GM19328 (cell line): ENCODE results near the gene LRP6.
"Not testable (repeated sequence)": the region's sequence is repeated elsewhere in the genome, so short reads cannot be mapped to it uniquely, and the experiment has no call there.

Experiments
- ATAC-seq: cut with Tn5 transposase; IDR thresholded peaks from one replicate; pipeline ENCODE4 v1.9.1; 2021; ENCODE audit warnings: mild to moderate bottlenecking, moderate library complexity; ENCODE audit not compliant: unreplicated experiment

Gene LRP6

DNA sequence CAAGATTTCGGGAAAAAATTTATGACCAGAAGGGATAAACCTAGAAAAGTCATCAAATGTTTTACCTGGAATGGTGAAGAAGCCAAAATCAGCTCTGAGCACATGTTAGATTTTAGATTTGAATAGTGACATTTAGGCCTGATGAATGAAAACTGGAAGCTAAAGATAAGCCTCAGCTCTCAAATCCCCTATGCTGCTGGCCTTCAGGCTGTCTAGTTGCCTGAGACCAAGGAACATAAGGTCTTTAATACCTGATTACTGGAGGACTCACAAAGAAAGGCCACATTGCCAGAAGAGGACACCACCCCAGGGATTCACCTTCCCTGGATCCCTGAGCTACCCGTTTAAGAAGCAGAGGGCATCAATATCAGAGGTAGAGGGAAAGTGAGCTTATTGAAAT, 139.5 kb downstream of the LRP6 start:
- ATAC-seq: no peak

DNA sequence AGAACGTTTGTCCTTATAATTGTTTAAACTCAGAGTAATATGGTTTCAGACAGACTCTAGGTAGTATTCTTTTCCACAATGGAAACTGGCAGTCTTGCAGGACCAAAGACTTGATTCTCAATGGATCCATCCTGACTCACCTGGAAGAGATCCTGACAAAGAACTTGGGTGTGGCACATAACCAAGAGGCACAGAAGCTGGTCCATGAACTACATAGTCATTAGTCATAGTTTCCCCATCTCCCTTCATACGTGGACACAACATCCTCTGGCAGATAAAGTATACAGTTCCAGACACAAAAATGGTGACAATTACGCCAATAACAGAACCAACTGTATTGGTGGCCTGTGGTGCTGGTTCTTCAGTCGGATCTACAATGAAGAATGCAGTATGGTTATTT, 140.3 kb downstream of the LRP6 start:
- no peak for ATAC-seq

DNA sequence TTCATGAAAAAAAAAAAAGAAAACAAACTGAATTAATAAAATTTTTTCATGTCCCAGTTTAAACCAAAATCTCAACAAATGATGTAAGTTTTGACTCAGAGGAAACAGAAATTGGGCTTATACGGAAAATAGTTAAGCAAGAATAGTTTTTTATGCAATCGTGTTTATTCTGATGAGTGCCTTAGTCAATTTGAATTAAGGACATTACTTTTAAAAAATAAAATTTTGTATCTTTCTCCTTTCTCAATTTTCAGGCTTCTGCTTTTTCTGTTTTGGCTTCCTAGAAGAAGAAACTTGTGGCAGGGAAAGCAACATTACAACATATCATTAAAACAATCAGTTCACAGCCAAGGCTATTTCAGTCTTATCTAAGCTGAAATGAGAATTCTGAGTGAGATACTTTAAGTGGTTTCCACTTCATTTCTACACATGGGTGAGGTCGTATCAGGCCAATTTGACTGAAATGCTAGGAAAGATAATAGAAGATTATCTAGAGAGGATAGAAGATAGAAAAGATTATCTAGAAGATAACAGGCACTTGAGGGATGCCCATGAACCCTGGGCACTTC, 143.7 kb downstream of the LRP6 start:
- ATAC-seq: no peak

DNA sequence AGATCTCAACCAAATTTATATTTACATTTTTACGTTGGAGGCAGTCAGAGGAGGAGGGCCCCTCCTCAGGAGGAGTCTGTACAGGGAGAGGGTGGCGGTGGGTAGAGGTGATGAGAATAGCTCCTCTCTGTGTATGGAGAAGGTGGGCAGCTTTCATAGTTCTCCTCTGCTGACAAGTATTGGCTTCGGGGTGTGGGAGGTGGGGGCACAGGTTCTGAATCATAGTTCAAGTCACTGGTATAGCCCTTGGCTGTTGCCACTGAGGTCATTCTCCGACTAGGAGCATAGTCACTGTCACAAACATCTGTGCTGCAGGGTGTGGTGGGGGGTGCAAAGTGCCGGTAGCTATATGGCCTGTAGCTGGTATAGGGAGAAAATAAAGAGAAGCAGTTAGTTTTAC, 145.8 kb downstream of the LRP6 start:
- ATAC-seq: no peak

DNA sequence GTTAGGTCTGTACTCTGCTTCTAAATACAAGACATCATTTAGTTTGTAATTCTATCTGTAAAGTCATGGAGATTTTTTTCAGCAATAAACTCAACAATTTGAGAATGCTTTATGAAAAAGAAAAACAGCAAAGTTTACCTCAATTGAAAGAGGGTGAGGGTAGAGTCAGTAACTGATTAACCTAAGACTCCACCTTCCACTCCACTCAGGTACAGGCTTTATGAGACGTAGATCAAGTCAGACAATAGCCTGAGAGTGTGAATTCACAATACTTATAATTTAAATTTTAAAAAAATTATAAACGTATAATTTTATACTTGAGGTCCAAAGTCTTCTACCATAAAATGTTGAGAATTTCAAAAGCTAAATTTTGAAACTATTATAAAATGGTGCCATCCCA, 150.2 kb downstream of the LRP6 start:
- ATAC-seq: no peak

DNA sequence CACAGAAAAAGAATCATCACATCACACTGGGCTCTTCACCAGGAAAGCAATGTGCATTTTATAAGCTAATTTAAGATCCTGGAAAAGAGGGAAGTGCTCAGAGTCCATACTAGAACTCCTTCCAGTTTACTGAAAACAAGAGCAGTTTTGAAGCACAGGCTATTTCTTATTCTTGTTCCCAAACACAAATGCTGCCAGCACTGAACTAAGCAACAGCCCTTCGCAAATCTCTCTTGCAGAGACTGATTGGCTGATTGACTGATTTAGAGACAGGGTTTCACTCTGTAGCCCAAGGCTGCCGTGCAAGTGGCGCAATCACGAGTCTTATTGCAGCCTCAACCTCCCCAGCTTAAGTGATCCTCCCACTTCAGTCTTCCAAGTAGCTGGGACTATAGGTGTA, 151.3 kb downstream of the LRP6 start:
- no peak for ATAC-seq

DNA sequence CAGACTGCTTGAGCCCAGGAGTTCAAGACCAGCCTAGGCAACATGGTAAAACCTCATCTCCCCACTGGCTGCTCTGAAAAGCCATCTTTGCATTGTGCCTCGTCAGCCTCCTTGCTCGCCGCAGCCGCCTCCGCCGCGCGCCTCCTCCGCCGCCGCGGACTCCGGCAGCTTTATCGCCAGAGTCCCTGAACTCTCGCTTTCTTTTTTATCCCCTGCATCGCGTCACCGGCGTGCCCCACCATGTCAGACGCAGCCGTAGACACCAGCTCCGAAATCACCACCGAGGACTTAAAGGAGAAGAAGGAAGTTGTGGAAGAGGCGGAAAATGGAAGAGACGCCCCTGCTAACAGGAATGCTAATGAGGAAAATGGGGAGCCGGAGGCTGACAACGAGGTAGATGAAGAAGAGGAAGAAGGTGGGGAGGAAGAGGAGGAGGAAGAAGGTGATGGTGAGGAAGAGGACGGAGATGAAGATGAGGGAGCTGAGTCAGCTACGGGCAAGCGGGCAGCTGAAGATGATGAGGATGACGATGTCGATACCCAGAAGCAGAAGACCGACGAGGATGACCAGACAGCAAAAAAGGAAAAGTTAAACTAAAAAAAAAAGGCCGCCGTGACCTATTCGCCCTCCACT, 155.8 kb downstream of the LRP6 start:
- ATAC-seq: not testable (repeated sequence)

DNA sequence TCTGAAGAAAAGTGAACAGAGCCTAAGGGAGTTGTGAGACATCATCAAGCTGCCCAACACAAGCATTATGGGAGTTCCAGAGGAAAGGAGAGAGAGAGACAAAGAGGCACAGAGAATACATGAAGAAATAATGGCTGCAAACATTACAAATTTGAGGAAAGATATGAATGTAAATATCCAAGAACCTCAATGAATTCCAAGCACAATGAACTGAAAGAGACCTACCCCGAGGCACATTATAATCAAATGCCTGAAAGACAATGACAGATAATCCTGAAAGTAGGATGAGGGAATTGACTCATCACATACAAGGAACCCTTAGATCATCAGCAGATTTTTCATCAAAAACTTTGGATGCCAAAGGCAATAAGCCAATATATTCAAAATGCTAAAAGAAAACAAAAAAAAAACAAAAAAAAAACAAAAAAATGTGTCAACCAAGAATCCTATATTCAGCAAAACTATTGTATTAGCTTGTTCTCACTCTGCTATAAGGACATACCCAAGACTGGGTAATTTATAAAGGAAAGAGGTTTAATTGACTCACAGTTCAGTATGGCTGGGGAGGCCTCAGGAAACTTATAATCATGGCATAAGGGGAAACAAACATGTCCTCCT, 158.3 kb downstream of the LRP6 start:
- ATAC-seq: no peak

DNA sequence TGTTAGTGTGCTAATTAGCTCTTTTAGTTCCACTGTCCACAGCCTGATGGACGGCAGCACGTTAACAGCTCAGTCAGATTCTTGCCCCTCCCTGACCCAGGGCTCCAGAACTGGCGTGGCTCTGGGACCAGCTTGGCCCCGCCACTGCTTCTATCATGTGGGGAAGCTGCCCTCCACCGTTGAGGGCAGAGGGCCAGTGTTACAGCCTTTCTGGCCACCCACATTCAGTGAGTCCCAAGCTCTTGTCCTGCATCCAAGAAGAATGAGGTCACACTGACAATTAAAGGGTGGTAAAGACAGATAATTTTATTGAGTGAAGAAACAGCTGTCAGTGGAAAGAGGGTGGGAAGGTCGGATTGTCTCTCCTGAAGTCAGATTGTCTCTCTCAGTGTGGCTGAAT, 159.2 kb downstream of the LRP6 start:
- no peak for ATAC-seq

DNA sequence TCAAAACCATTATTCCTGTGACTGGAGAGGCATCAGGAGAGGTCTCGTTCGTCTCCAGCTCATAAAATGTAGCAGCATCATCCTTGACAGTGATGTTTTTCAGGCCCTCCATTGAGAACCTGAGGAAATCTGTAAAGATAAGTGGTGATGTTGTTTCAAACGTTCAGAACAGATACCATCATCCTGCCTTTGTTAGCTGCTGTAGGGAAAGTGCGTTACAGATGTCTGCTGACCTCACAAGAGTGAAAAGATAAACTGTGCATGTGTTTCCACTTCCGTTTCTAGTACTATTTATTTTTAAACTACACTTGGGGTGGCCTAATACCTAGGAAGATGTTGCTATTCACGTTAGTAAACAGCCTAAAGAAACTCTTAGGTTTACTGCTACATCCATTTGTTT, 167.7 kb downstream of the LRP6 start:
- no peak for ATAC-seq

DNA sequence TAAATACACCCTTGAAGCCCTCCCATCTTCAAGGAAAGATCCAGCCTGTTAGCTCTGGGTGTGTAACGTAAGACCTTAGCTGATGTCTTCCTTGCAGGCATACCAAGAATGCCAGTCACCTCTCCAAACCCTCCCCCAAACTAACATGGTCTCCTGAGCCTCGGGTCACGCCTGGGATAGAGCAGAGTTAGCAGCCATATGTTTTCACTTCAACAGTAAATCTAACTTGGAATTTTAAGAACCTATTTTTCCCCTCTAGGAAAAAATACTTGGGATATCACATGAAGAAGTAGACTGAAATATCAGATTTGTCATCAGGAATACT, 168.2 kb downstream of the LRP6 start:
- ATAC-seq: no peak

DNA sequence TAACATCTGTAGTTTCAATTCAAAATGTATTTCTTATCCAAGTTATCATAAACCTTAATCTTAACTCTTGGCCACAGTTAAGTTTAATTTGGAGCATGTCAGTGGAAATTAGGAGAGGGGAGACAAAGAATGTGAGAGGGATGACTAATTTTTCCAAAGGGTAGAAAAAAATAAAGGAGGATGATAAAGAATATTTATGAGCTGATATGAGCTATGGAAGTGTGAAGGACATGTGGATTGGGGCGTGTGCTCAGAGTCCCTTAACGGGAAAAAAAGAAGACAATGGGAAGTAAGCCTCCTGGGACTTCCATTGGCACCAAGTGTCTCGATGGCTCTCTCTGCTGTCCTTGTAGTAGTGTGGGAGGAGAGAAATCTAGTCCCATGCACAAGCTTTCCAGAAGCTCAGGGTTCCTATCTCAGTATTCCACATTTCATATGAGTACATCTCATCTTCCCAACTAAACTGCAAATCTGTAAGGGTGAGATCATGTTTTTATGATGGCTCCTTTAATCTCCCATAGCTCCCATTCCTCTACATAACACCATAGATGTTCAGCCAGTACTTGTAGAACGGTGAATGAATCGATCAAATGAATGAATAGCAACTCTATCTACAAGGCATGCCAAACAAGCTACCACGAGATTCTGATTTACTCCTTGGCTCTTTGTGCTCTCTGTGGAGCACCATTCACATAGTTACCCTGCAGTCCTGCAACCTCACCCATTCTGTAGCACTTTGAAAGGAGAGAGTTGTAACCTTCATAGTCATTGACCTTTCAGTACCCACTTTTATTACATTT, 168.8 kb downstream of the LRP6 start:
- ATAC-seq: no peak

DNA sequence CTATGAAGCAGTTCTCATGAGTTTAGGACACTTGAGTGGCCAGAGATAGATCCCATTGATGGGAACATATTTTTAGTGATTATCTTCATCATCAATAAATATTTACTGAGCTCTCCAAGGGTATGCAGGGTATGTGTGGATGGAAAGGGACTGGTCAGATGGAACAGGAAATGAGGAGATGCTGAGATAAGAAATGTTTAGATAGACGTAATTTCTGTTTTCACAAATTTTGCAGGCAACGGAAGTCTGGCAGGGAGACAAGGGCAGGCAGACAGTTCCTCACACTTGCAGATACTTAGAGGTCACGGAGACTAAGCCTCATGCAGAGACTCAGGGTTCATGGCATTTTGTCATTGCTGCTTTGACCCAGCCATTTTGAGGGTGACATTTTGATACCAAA, 171.8 kb downstream of the LRP6 start:
- ATAC-seq: no peak

DNA sequence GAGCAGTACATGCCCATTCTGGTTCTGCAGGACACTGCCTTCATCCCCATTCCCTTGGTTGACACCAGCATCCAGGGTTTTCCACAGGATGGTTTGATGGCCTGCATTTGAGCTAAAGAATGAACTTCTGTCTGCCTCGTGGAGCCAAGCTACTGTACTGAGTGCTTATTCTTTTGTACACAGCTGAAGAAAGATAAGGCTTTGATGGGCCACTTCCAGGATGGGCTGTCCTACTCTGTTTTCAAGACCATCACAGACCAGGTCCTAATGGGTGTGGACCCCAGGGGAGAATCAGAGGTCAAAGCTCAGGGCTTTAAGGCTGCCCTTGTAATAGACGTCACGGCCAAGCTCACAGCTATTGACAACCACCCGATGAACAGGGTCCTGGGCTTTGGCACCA, 172.4 kb downstream of the LRP6 start:
- ATAC-seq: no peak

DNA sequence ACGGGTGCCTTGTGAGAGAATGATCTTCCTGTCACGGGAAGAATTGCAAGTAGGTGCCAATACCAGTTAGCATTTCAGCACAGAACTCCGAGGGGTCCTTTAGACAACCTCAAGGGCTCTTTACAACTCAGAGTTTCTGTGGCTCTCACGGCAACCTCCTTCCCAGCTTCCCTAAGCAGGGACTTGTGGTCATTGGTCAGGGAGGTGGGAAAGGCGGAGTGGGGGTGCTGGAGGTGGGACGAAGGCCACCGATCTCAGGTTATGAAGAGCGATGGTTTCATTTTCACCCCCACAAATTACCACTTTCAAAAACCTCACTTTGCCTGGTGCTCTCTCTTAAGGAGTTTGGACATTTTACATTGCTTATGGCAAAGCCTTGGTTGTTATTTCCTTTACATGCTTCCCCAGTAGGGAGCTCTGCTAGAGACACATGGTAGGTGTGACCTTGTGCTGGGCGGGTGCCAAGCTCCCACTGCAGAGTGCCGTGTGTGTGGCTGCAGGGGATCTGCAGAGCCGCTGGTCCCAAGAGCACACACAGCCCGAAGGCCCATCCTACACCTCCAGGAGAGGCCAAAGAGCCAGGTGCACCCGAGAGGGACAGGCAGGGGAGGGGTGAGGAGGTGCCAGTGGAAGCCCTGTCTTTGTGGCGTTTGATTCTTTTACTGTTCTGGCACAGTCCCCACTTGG, 174.7 kb downstream of the LRP6 start:
- ATAC-seq: no peak

DNA sequence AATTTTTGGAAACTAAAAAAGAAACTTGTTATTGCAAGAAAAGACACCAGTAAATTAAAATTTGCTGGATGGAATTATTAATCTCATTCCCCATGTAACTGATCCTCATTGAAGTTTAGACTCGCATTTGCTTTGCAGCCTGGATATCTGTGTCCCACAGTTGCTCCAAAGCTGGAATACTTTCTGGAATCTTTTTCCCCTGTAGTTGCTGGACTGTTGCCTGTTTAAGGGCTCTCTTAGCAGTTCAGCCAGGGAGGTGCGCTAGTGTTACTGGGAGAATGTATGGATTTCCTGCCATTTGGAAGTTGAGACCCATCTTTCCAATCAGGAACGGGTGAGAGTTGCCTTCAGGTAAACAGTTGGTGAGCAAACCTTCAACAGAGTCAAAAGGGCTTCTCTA, 175.8 kb downstream of the LRP6 start:
- ATAC-seq: no peak

DNA sequence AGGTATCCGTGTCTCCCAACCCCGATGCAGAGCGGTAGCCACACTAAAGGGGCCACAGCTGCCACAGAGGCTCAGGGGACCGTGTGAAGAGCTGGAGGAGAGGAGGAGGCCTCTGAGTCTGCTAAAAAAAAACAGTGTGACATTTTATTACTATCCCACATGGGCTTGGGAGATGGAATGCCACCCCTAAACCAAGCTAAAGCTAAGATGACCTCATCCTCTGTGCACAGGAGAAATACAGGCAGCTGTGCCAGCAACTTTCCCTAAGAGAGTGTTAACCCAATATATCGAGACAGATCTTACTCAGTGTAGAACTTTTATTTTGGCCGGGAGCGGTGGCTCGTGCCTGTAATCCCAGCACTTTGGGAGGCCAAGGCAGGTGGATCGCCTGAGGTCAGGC, 178.1 kb downstream of the LRP6 start:
- no peak for ATAC-seq

DNA sequence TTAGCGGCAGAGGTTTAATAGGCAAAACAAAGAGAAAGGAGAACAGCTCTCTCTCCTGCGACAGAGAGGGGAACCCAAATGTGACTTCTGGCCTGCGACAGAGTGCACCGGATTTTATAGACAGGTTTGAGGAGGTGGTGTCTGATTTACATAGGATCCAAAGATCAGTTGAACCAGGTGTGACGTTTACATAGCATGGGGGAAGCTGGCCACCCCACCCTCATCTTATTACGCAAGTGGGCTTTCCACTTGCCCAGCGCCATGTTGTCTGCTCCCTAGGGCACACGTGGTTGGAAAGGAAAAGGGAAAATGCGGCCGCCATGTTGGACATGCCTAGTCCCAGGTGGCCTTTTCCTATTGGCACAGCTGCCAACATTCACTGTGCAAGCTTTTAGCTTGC, 178.7 kb downstream of the LRP6 start:
- no peak for ATAC-seq

DNA sequence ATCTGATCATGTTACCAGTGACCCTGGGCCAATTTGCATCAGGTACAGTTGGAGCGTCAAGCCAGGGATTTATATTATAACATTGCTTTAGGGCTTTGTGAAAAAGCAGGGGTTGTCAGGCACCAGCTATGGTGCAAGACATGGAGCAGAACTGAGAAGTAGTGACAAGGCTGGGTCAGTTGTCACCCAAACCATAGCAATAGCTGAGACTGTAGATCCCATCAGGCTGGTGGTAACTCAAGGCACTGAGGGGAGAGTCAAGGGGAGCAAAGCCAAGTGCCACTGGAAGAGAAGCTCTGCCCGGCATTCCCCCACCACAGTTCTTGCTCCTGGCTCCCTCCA, 179.2 kb downstream of the LRP6 start:
- ATAC-seq: no peak

DNA sequence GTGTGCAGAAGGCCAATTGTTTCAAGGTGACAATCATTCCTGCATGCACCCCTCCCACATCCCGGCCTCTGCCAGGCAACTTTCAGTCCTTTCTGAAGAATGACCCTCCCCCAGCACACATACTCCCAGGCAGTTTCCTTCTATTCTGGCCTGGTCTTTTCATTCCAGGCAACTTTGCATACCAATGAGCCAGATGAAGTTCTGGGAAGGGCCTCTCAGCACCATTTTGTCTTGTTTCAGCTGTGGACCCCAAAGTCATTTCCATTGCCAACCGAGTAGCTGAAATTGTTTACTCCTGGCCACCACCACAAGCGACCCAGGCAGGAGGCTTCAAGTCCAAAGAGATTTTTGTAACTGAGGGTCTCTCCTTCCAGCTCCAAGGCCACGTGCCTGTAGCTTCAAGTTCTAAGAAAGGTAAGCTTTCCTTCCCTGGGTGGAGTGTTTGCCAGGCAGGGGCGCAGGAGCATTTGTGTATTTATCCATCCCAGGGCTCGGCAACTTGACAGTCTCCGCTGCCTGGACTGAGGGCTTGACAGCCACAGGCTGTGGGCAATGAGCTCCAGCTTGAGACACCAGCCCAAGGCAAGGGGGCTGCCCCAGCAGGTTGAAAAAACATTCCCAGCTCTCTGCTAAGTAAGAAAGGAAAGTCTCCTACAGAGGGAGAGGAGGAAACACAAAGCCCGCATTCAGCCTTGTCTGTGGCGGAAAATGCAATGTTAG, 179.7 kb downstream of the LRP6 start:
- no peak for ATAC-seq

DNA sequence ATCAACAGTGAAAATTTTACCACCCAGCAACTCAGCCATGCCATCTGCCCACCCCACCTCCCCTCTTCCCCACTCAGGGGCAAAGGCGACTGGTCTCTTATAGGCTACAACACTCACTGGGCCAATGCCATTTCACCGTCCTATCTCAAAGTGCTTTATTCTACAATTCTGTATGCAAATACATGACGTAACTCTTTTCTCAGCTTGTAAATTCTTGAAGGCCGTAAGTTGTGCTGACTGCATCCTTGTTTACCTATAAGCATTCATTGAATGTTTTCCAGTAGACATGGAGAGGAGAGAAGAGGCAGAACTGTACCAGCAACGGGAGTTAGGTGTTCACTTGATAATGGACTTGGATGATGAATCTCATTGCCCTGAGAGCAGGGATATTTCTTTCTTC, 180.5 kb downstream of the LRP6 start:
- no peak for ATAC-seq
